Activated T-cell treated with anti-CD3 and anti-CD28 coated beads for 24 hours (primary cell): ENCODE measurements around the gene CYP26B1.
A peak's percentile ranks its signal among the peaks of the same experiment; 100 is the strongest.

Source experiments
- DNase-seq: peaks from one replicate; pipeline ENCODE4 v3.0.0-alpha.2; 2020; ENCODE audit warnings: low read depth

The CYP26B1 gene

GRCh38 chr2:72155151-72155550 is 7.5 kb upstream of the CYP26B1 start:
- no peak for DNase-seq

GRCh38 chr2:72154386-72154975 is 6.8 kb upstream of the CYP26B1 start:
- DNase-seq, result no peak

- DNase-seq, result no peak
Measured at GRCh38 chr2:72153924-72154323, 6.3 kb upstream of the CYP26B1 start.

DNA sequence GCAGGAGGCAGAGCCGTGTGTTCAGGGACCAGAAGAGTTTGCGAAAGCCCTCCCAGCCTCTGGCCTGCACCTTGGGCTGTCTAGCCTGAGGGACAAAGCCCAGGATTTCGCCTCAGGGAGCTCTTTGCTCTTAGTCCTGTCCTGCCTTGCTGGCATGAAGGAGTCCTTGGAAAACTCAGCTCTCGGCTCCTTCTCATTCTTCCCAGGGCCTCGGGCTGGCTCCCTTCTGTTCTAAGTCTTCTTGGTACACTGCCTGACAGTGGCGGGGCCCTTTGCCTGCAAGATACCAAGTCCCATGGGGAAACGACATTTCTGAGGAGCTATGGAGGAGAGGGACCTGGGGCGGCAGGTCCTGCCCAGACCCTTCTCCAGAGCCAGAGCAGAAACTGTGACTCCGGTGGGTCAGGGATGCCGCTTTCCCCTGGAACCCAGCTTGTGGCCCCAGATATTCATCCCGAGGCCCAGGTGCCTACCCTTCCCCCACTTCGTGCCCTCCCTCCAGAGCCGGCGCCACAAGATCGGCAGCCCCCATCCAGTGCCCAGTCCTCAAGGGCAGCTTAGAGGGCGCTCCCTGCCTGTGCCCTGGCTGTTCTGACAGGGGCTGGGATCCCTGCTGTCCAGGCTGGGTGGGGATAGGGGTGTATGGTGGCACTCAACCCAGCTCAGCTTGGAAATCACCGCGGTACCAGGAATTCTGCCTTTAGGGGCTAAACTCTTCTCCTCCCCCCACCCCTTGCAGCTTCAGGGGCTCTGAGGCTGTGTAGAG is 5.5 kb upstream of the CYP26B1 start:
- DNase-seq, result no peak

GRCh38 chr2:72150861-72151356 is 3.2 kb upstream of the CYP26B1 start:
- DNase-seq, result no peak

- peak; percentile 59 for DNase-seq
Measured at GRCh38 chr2:72150157-72150860, 2.6 kb upstream of the CYP26B1 start.

DNA sequence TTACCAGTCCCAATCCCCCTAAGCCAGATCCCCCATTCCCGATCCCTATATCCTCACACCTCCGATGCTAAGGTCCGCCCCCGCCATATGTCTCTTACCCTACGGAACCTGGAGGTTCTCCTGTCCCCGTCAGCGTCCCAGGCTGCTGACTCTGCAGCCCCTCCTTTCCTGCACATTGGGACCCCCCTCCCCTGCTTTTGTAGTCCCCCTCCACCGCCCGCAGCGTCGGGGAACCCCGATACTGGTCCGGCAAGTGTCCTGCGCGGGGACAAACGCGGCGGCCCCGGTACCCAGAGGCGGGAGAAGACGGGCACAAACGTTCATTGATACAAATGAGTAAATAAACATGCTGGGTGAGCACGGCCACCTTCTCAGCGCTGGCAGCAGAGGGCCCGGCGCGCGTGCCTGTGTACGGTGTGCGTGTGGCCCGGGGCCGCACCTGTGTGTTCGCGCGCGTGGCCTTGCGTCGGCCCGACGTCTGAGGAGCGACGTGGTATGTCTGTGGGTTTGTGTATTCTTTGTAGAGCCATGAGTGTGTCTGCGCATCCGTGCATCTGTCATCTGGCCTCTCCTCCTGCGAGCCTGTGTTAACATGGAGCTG is 2.0 kb upstream of the CYP26B1 start:
- DNase-seq, result no peak

DNA sequence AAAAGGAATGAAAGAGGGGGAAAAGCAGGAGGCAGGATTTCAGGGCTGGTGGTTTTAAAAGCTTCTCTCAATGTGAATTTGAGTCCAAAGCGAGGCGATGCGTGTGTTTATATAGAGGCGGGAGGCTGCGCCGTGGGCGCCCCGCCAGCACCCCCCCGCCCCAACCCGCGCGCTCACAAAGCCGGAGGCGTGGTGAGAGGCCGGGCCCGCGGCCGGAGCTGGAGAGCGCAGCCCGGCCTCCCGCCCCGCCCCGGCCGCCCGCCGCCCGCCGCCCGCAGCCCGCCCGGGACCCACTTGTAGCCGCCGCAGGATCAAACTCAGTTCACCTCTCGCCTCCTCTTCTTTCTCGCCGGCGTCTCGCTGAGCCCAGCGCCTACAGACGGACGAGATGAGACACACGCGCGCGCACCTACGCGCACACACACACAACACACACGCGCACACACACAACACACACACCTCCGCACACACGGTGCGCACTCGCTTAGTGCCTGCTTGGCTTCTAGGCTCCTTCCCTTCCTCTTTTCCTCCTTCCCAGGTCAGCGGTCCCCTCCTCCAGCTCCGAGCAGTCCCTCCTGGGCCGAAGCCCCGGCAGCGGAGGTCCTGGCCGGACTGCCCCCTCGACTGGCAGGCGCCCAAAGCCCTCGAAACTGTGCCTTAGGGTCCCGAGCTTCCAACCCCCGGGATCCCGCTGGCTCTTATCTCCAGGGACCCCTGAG is 1.3 kb upstream of the CYP26B1 start:
- no peak for DNase-seq

DNA sequence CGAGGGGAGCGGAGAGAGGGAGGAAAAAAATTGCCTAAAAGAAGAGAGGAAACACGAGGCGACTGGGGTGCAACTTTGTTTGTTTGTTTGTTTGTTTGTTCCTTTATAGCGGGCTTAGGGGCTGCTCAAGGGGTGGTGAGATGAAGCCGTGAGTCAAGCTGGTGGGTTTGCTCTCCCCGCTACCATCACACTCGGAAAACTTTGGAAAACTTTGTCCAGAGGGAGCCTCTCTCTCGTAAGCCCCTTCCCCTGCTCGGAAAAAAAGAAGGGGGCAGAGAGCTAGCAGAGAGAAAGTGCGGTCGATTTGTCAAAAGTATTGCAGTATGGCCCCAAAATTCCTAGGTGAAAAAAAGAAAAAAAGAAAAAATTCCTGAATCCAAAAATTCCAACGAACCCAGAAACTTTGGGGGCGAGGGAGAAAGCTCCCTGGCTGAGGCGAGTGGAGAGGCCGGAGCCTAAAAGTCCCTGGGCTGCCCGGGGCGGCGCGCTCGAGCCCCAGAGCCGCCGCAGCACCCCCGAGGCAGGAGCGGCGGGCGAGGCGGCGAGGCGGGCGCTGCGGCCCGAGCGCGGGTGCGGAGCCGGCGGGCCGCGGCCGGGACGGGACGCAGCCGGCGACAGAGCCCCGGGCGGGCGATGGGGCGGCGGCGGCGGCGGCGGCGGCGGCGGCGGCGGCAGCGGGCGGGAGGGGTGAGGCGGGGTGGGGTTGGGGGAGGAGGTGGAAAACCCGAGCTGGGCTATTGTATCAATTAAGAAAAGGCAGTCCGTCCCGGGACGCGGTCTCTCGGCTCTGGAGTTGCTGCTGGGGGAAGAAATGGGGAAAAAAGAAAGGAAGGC is 558 bp upstream of the CYP26B1 start:
- DNase-seq, result no peak

DNA sequence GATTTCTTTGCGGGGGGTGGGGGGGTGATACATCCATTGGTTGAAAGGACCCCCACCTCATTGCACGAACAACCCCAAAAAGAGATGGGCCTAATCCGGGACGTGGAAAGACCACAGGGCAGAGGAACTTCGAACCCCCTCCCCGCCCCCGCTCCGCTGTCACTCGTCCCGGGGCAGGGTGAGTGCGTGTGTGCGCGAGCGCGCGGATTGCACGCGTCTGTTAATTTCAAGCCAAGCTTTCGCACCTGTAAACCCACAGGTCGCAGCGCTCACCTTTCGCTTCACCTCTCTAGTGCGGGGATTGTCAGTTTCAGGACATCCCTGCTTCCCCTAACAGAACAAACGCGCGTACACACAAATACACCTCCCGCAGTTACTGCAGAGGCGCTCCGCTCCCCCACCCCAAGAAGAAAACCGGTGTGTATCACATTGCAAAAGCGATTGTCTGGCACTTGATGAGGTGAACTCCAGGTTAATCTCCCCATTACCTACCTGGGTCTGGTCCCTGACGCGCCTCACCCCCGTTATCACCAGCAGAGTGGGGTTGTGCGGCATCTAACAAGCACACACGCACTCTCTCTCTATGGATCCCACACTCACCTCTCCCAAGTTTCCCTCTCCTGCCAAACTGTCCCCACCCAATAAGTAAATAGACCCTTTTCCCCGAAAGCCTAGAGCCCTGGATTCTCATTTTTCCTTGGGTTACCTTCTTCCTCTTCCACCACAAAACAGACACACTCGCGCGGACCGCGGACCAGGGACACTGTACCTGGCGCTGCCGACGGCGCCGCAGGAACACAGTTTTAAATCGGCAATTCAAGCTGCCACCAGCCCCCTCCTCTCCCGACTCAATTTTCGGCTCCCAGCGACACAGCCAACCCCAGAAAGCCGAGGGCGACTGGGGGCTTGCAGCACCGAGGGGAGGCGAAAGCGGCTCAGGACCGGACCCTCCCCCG is 1.0 kb downstream of the CYP26B1 start:
- no peak for DNase-seq

- DNase-seq, result no peak
Measured at GRCh38 chr2:72145658-72146329, 1.9 kb downstream of the CYP26B1 start.

GRCh38 chr2:72145289-72145657 is 2.4 kb downstream of the CYP26B1 start:
- no peak for DNase-seq

DNA sequence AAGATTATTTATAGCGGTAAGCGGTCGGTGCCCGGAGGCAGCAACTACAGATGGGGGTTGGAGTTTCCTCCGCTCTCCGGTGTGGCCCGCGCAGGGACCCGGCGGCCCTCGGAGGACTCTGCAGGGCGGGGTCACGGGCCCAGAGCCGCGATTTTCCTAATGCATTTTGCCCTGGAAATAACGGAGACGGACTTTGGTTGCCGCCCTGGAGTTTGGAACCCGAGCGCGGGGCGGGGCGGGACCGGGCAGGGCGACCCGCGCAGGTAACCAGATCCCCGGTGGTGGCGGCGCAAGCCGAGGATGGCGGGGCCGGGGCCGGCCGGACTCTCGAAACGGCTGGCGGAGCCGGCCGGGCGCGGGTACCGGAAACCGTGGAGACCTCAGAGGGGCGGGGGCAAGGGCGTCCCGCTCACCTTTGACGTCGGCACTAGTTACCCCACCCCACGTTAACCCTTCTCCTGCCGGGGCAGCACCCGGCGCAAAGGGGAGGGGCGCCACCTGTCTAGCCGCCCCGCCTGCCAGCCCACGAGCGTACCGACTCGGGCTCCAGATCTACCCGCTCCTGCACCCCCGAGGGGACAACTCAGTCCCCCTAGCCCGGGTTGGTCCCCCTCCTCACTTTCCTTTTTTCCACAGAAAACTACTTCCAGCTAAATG is 2.9 kb downstream of the CYP26B1 start:
- no peak for DNase-seq

DNA sequence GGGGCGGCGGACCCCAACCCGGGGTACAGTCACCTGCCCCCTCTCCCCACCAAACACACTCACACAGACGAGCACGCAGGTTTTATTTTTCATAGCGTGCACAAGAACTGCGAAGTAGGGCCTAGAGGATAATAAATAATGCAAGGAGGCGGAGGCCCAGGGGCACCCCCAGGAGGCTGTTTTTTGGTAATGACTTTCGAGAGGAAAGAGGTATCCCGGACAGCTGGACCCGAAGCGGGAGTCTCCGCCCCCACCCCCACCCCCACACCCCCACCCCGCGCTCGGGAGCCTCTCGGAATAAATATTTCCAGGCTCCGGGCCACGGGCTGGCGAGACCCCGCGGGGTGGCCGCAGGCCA is 3.4 kb downstream of the CYP26B1 start:
- DNase-seq, result no peak

DNA sequence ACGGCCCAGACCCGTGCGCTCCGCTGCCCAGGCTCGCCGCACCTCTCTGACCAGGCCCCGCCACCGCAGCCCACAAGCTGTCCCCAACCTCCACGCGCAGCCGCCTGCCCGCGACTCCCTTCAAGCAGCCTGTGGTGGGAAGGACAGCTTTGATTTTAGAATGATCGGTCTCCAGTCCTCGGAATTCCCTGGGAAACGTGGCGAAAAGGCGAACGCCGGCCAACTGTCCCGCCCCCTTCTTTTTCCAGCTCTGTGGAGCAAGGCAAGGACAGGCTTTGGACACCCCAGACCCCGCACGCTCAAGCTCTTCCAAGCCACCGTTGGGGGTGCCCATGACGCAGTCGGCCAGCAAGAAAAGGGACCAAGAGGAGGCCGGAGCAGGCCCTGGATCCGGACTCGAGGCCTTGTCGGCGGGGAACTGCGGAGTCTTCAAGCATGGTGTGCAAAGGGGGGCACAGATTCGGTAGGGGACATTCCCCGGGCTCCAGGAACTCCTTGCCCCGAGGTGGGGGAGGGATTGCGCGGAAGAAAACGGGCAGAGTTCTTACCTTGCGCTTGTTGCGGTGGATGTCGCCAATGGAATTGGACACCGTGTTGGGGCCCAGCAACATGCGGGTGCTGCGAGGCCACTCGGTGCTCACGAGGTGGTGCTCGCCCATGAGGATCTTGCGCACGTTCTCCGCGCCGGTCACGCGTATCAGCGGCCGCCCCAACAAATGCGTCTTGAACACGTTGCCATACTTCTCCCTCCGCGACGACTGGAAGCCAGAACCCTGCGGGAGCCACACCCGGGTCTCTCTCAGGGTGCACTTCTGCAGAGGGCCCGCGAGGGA is 4.0 kb downstream of the CYP26B1 start:
- no peak for DNase-seq

DNA sequence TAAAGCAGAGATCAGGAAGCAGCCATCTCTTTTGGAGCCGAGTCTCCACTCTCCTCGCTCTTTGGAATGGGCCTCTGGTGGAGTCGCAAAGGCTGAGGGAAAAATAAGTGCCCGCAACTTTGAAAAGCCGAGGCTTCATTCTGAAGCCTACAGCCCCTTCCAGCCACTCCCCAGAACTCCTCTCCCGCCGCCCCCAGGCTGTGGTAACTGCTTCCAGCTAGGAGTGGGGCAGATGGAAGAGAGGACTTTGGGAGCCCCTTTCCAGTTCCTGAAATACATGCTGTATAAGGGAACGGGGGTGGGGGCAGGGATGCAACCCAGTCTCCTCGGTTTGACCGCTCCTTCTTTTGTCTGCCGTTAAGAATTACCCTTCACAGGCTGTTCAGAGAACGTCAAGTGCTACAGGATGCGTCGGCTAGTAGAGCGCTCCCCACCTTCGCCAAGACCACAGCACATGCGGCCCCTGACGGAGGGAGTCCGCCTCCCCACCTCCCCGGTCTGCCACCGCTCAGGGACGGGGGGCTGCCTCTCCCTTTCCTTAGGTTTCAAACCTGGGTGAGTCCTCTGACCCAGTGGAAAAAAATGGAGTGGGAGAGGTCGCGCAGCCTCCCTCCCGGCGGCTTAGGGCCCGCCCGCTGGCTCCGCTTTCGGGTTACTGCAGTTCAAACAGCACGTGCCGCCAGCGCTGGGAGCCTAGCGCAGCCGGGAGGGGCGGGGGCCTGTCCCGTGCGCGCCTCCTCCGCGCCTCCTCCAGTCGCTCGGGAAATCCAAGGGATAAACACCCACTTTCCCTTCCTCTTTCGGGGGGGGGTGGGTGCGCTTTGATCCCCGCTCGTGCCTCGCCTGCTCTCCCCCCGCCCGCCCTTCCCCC is 4.9 kb downstream of the CYP26B1 start:
- no peak for DNase-seq

- DNase-seq, result no peak
Measured at GRCh38 chr2:72141881-72142451, 5.7 kb downstream of the CYP26B1 start.
